ENCODE results near the gene BRIP1. TPM values are rescaled to one million over a fixed set of nuclear protein-coding genes. Genes with fewer than 3 reads are reported as not detected.

Gene BRIP1
- total and polyA plus RNA-seq, 10 of the 15 experiments (the other 5 are each of a cell fraction or from before 2014, with no cell fraction given) = 4.0 to 24.2 (median 12.8) TPM

- in situ Hi-C loops (cut with MboI) (no loop called here), intact Hi-C loops (cut with micrococcal nuclease; ENCODE audit: unreplicated experiment) (no loop called here)
- H3K79me2 ChIP-seq (ENCODE audit: control insufficient read depth, insufficient read depth, low read length) = no peaks in the 10 kb centered on the region
- no peak overlapping the region for H2AFZ ChIP-seq (ENCODE audit: control insufficient read depth, low read depth, low read length)
- ChIA-PET RAD21 (ENCODE audit: unreplicated experiment) (no interaction called here), SMC1A (ENCODE audit: uncharacterized antibody, unreplicated experiment) (interaction anchor here (0.9 to 1.6 kb wide), 4 partner anchors 13 to 198 kb away, joined by 3 to 5 read pairs (median 4); no protein-coding TSS in a partner anchor), CTCF (interaction anchor here (1.1 to 1.4 kb wide), 2 partner anchors 11 to 189 kb away, joined by 5 to 7 read pairs; no protein-coding TSS in a partner anchor), POLR2A (no interaction called here)
- DNase-seq (ENCODE audit: low read depth, low spot score) (no peak), ATAC-seq (no peak), FAIRE-seq (no peak)
- H3K36me3 ChIP-seq (ENCODE audit: control insufficient read depth in 2 of 2, insufficient read depth in 2 of 2, low read length in 1 of 2) = no peaks in the 10 kb centered on the region
- no peak overlapping the region for H3K9ac ChIP-seq (ENCODE audit: control insufficient read depth, insufficient read depth, low read length)
- no TSS peak for BruUV-seq (replicated peaks)
- TF ChIP-seq, protein P1, sequence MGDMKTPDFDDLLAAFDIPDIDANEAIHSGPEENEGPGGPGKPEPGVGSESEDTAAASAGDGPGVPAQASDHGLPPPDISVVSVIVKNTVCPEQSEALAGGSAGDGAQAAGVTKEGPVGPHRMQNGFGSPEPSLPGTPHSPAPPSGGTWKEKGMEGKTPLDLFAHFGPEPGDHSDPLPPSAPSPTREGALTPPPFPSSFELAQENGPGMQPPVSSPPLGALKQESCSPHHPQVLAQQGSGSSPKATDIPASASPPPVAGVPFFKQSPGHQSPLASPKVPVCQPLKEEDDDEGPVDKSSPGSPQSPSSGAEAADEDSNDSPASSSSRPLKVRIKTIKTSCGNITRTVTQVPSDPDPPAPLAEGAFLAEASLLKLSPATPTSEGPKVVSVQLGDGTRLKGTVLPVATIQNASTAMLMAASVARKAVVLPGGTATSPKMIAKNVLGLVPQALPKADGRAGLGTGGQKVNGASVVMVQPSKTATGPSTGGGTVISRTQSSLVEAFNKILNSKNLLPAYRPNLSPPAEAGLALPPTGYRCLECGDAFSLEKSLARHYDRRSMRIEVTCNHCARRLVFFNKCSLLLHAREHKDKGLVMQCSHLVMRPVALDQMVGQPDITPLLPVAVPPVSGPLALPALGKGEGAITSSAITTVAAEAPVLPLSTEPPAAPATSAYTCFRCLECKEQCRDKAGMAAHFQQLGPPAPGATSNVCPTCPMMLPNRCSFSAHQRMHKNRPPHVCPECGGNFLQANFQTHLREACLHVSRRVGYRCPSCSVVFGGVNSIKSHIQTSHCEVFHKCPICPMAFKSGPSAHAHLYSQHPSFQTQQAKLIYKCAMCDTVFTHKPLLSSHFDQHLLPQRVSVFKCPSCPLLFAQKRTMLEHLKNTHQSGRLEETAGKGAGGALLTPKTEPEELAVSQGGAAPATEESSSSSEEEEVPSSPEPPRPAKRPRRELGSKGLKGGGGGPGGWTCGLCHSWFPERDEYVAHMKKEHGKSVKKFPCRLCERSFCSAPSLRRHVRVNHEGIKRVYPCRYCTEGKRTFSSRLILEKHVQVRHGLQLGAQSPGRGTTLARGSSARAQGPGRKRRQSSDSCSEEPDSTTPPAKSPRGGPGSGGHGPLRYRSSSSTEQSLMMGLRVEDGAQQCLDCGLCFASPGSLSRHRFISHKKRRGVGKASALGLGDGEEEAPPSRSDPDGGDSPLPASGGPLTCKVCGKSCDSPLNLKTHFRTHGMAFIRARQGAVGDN (IDR thresholded peaks at IDR 0.05) = no peak
- TF ChIP-seq SMAD5 (IDR thresholded peaks at IDR 0.05; ENCODE audit: low read depth) (no peak), NRF1 (conservative IDR thresholded peaks at IDR 0.05; ENCODE audit: low read depth, low read length) (no peak), SREBF2 (IDR thresholded peaks at IDR 0.05; ENCODE audit: low read length) (no peak), RAD51 (IDR thresholded peaks at IDR 0.05) (no peak), IRF4 (IDR thresholded peaks at IDR 0.05; ENCODE audit: low read depth, low read length) (no peak), ESRRA (IDR thresholded peaks at IDR 0.05; ENCODE audit: low read length) (no peak)
- no peak overlapping the region for H3K4me2 ChIP-seq (ENCODE audit: control insufficient read depth, insufficient read depth)
- H4K20me1 ChIP-seq (ENCODE audit: control insufficient read depth, insufficient read depth) = no peaks in the 10 kb centered on the region
- H3K27me3 ChIP-seq (replicated peaks in 1 of 2; ENCODE audit: control insufficient read depth in 2 of 2, insufficient read depth in 2 of 2, low read length in 1 of 2) = no peaks in the 10 kb centered on the region
- no peak overlapping the region for H3K4me3 ChIP-seq
- WGBS (ENCODE audit: insufficient coverage, insufficient replicate concordance, low lambda C conversion rate, missing lambda C conversion rate) = 48% methylated on average over 2 of the region's 2 CpGs
- H3K9me3 ChIP-seq (replicated peaks; ENCODE audit: control insufficient read depth, insufficient read depth, low read length) = peaks cover 3% of the 10 kb centered on the region; the same call in 2 of the 3 replicates
- no peaks in the 10 kb centered on the region; the same call in 1 of the 2 replicates for H3K4me1 ChIP-seq (ENCODE audit: control insufficient read depth, insufficient read depth, low read length)
- no peak overlapping the region for H3K27ac ChIP-seq (ENCODE audit: control insufficient read depth, insufficient read depth)
Measured at GRCh38 chr17:61647047-61647446, 216.3 kb downstream of the BRIP1 start.
